Measurements from ENCODE around the gene PBRM1.

The PBRM1 gene

GRCh38 chr3:52712291-52713212 is 26.8 kb upstream of the PBRM1 start:
- DNase-seq (ENCODE audit: low read depth) = no peak
- H3K4me3 ChIP-seq (ENCODE audit: low read depth, low read length) = no peak overlapping the region
- TF ChIP-seq, protein P1, sequence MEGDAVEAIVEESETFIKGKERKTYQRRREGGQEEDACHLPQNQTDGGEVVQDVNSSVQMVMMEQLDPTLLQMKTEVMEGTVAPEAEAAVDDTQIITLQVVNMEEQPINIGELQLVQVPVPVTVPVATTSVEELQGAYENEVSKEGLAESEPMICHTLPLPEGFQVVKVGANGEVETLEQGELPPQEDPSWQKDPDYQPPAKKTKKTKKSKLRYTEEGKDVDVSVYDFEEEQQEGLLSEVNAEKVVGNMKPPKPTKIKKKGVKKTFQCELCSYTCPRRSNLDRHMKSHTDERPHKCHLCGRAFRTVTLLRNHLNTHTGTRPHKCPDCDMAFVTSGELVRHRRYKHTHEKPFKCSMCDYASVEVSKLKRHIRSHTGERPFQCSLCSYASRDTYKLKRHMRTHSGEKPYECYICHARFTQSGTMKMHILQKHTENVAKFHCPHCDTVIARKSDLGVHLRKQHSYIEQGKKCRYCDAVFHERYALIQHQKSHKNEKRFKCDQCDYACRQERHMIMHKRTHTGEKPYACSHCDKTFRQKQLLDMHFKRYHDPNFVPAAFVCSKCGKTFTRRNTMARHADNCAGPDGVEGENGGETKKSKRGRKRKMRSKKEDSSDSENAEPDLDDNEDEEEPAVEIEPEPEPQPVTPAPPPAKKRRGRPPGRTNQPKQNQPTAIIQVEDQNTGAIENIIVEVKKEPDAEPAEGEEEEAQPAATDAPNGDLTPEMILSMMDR (IDR thresholded peaks at IDR 0.05; ENCODE audit: control insufficient read depth, extremely low read depth, insufficient read depth) = no peak

DNA sequence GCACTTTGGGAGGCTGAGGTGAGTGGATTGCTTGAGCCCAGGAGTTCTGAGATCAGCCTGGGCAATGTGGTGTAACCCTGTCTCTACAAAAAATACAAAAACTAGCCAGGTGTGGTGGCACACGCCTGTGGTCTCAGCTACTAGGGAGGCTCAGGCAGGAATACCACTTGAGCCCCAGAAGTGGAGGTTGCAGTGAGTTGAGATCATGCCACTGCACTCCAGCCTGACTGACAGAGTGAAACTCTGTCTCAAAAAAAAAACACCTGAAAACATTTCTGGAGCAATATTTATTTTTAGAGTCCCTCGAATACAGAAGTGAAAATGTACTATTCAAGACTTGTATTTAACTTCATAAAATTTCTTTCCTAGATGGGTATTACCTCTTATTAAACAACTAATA is 24.8 kb upstream of the PBRM1 start:
- H3K4me3 ChIP-seq (ENCODE audit: low read depth, low read length) = no peak overlapping the region
- TF ChIP-seq, protein P1 (IDR thresholded peaks at IDR 0.05; ENCODE audit: control insufficient read depth, extremely low read depth, insufficient read depth) = no peak
- DNase-seq (ENCODE audit: low read depth) = no peak

GRCh38 chr3:52707585-52707984 is 21.9 kb upstream of the PBRM1 start:
- peak overlapping the region; percentile 99 for H3K4me3 ChIP-seq (ENCODE audit: low read depth, low read length)
- TF ChIP-seq, protein P1 (IDR thresholded peaks at IDR 0.05; ENCODE audit: control insufficient read depth, extremely low read depth, insufficient read depth) = no peak
- no peak for DNase-seq (ENCODE audit: low read depth)

GRCh38 chr3:52705688-52706686 is 20.3 kb upstream of the PBRM1 start, which contains the start of the genes GLT8D1 and SPCS1:
GLT8D1 (minus strand) TSS chr3:52705791; CDS start chr3:52700460, 5,331 bp downstream.
SPCS1 (plus strand) TSS chr3:52706106; CDS start chr3:52706247, 141 bp downstream.
- peak within 1 kb of the TSS; percentile 99 for H3K4me3 ChIP-seq (ENCODE audit: low read depth, low read length)
- peak; percentile 56 for DNase-seq (ENCODE audit: low read depth)
- TF ChIP-seq, protein P1 (IDR thresholded peaks at IDR 0.05; ENCODE audit: control insufficient read depth, extremely low read depth, insufficient read depth) = no peak

- TF ChIP-seq, protein P1 (IDR thresholded peaks at IDR 0.05; ENCODE audit: control insufficient read depth, extremely low read depth, insufficient read depth) = no peak
- peak overlapping the region; percentile 99 for H3K4me3 ChIP-seq (ENCODE audit: low read depth, low read length)
- no peak for DNase-seq (ENCODE audit: low read depth)
These were observed 19.6 kb upstream of the PBRM1 start for GRCh38 chr3:52705438-52705687.

DNA sequence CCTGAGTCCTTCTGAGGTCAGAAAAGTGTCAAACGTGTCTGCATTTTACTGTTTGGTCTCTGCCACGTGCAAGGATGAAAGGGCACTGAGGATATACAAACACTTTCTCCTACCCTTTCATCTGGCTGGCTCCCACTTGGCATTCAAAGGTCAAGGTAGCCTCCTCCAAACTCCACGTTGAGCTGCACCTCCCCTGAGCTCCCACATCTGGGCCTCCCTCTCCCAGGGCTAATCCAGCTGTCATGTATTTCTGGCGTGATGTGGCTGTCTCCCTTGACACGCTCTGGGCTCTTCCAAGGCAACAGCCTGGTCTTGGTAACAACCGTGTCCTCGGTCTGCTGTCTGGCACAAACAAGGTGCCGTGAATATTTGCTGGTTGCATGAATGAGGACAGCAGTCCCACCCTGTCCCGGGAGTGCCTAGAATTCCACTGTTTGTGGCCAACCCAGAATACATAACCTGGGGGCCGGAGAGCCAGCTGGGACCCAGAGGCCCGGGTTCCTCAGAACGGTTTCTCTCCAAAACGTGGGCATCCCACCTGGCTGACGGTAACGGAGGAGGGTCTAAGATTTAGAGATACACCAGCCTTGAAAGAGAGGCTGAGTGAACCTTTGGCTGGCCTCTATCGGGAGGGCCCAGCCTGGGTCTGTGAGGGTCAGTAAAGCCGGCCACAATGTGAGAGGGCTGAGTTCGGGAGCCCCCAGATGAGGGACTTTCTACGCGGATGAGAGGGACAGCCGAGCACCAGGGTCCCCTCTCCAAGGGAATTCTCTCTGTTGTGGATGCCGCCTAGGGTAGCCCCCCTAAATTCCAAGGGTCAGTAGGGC is 19.1 kb upstream of the PBRM1 start:
- peak overlapping the region; percentile 99 for H3K4me3 ChIP-seq (ENCODE audit: low read depth, low read length)
- DNase-seq (ENCODE audit: low read depth) = no peak
- TF ChIP-seq, protein P1 (IDR thresholded peaks at IDR 0.05; ENCODE audit: control insufficient read depth, extremely low read depth, insufficient read depth) = no peak

All from LNCaP clone FGC (cell line).